Breast epithelium (tissue), 3 donors: Measurements from ENCODE around the gene INPPL1.

Experiments
- POLR2AphosphoS5 ChIP-seq, 3 donors: sonication (generic); formaldehyde crosslinking; IDR thresholded peaks; one replicate each; pipeline ENCODE4 v1.6.1; 2017; ENCODE audit warnings: antibody characterized with exemption in 3 of 3
- TF ChIP-seq, protein P1 (sequence below), 3 donors: fragments of 450-650 bp; IDR thresholded peaks; one replicate each; pipeline ENCODE4 v1.5.1; 2016 to 2017; ENCODE audit warnings: antibody characterized with exemption in 3 of 3, mild to moderate bottlenecking in 3 of 3, moderate library complexity in 3 of 3

DNA sequence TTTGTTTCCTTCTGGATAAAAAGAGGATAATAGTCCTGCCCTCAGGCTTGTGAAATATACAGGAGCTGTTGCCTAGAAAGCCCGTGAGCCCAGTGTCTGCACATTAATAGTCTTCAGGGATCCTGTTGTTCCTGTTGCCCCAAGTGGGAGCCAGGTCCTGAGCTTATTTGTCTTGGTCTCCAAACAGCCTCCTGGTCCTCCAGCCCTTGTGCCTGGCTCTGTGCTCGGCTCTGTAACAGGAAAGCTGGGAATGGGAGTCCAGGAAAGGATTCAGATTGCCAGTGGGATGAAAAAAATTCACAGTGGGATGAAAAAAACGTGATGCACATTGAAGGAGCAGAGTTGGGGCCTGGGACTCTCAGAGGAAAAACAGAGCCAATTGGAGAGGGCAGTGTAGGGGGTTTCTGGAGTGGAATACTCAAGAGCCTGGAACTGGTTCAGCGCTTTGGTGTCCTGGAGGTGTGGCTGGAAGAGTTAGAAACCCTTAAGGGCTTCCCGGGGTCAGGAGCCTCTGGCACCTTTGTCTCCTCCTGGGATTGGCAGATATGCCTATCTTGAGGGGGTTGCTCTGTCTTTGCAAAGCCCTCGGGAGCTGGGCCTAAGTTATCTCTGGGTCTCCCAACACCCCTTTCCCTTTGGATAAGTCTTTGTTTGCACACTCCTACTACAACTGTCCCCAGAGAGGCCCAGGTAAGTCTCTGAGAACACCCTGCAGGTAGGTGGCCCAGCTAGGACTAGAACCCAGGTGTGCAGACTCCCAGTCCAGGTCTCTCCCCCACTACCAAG, 2.3 kb upstream of the INPPL1 start:
- TF ChIP-seq POLR2AphosphoS5 (IDR thresholded peaks at IDR 0.05), result no peak
- TF ChIP-seq, protein P1, sequence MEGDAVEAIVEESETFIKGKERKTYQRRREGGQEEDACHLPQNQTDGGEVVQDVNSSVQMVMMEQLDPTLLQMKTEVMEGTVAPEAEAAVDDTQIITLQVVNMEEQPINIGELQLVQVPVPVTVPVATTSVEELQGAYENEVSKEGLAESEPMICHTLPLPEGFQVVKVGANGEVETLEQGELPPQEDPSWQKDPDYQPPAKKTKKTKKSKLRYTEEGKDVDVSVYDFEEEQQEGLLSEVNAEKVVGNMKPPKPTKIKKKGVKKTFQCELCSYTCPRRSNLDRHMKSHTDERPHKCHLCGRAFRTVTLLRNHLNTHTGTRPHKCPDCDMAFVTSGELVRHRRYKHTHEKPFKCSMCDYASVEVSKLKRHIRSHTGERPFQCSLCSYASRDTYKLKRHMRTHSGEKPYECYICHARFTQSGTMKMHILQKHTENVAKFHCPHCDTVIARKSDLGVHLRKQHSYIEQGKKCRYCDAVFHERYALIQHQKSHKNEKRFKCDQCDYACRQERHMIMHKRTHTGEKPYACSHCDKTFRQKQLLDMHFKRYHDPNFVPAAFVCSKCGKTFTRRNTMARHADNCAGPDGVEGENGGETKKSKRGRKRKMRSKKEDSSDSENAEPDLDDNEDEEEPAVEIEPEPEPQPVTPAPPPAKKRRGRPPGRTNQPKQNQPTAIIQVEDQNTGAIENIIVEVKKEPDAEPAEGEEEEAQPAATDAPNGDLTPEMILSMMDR (IDR thresholded peaks at IDR 0.05), result no peak
